ENCODE data around the gene PARD3. TPM values are rescaled to one million over a fixed set of nuclear protein-coding genes. Genes with fewer than 3 reads are reported as not detected.

PARD3 gene
- total RNA-seq, 1 donor from 2014 or later: 0.11 TPM

GRCh38 chr10:34706147-34706546 lies 108.9 kb downstream of the PARD3 start:
- H3K4me1 Mint-ChIP-seq: no peaks in the 10 kb centered on the region
- H3K9me3 Mint-ChIP-seq: no peaks in the 10 kb centered on the region
- POLR2A ChIA-PET: no interaction called here
- H3K27ac Mint-ChIP-seq: no peak overlapping the region
- no peak overlapping the region for H3K4me3 Mint-ChIP-seq
- TF ChIP-seq CTCF (IDR thresholded peaks at IDR 0.05): no peak
- H3K27me3 Mint-ChIP-seq: no peaks in the 10 kb centered on the region
- ATAC-seq (ENCODE audit: low read depth) (no peak), DNase-seq (no peak)
- H3K36me3 Mint-ChIP-seq (ENCODE audit: low read depth): no peaks in the 10 kb centered on the region
- CTCF ChIA-PET: no interaction called here
- intact Hi-C loops (cut with micrococcal nuclease): no loop called here

- CTCF ChIA-PET: no interaction called here
- no peak overlapping the region for H3K27ac Mint-ChIP-seq
- H3K4me3 Mint-ChIP-seq: no peak overlapping the region
- ATAC-seq (ENCODE audit: low read depth): no peak
- no peaks in the 10 kb centered on the region for H3K9me3 Mint-ChIP-seq
- H3K27me3 Mint-ChIP-seq: no peaks in the 10 kb centered on the region
- POLR2A ChIA-PET: no interaction called here
- intact Hi-C loops (cut with micrococcal nuclease): no loop called here
- H3K36me3 Mint-ChIP-seq (ENCODE audit: low read depth): no peaks in the 10 kb centered on the region
- H3K4me1 Mint-ChIP-seq: no peaks in the 10 kb centered on the region
- DNase-seq: no peak
- no peak for TF ChIP-seq CTCF (IDR thresholded peaks at IDR 0.05)
Measured at GRCh38 chr10:34705563-34705962, 109.5 kb downstream of the PARD3 start.

GRCh38 chr10:34704526-34705184 lies 110.4 kb downstream of the PARD3 start:
- POLR2A ChIA-PET: no interaction called here
- no peak overlapping the region for H3K4me3 Mint-ChIP-seq
- CTCF ChIA-PET: no interaction called here
- ATAC-seq (ENCODE audit: low read depth): no peak
- intact Hi-C loops (cut with micrococcal nuclease): no loop called here
- H3K9me3 Mint-ChIP-seq: no peaks in the 10 kb centered on the region
- no peaks in the 10 kb centered on the region for H3K27me3 Mint-ChIP-seq
- no peak for TF ChIP-seq CTCF (IDR thresholded peaks at IDR 0.05)
- H3K4me1 Mint-ChIP-seq: no peaks in the 10 kb centered on the region
- H3K27ac Mint-ChIP-seq: no peak overlapping the region
- no peaks in the 10 kb centered on the region for H3K36me3 Mint-ChIP-seq (ENCODE audit: low read depth)
- no peak for DNase-seq

- ChIA-PET POLR2A (no interaction called here), CTCF (no interaction called here)
- H3K4me3 Mint-ChIP-seq: no peak overlapping the region
- no peak for TF ChIP-seq CTCF (IDR thresholded peaks at IDR 0.05)
- no peak overlapping the region for H3K27ac Mint-ChIP-seq
- ATAC-seq (ENCODE audit: low read depth): no peak
- no peaks in the 10 kb centered on the region for H3K36me3 Mint-ChIP-seq (ENCODE audit: low read depth)
- H3K27me3 Mint-ChIP-seq: no peaks in the 10 kb centered on the region
- no peaks in the 10 kb centered on the region for H3K9me3 Mint-ChIP-seq
- no peak for DNase-seq
- no peaks in the 10 kb centered on the region for H3K4me1 Mint-ChIP-seq
- intact Hi-C loops (cut with micrococcal nuclease): no loop called here
Measured at GRCh38 chr10:34702982-34703381, 112.1 kb downstream of the PARD3 start.

GRCh38 chr10:34702093-34702937 lies 112.8 kb downstream of the PARD3 start:
- POLR2A ChIA-PET: no interaction called here
- no peak for DNase-seq
- no peaks in the 10 kb centered on the region for H3K4me1 Mint-ChIP-seq

More at GRCh38 chr10:34702093-34702937, 112.8 kb downstream of the PARD3 start:
- Mint-ChIP-seq H3K27me3 (no peaks in the 10 kb centered on the region), H3K36me3 (ENCODE audit: low read depth) (no peaks in the 10 kb centered on the region), H3K9me3 (no peaks in the 10 kb centered on the region), H3K27ac (no peak overlapping the region), H3K4me3 (no peak overlapping the region)
- intact Hi-C loops (cut with micrococcal nuclease): no loop called here
- no peak for TF ChIP-seq CTCF (IDR thresholded peaks at IDR 0.05)
- no peak for ATAC-seq (ENCODE audit: low read depth)
- CTCF ChIA-PET: no interaction called here

Data from activated B cell treated with CpG ODN at 0.5 μM for 24 hours (primary cell).